ENCODE results near the gene RAB8B. TPM values are rescaled to one million over a fixed set of nuclear protein-coding genes. Genes with fewer than 3 reads are reported as not detected.

The RAB8B gene
- total RNA-seq, 1 experiment from 2014 or later = 17.6 TPM

DNA sequence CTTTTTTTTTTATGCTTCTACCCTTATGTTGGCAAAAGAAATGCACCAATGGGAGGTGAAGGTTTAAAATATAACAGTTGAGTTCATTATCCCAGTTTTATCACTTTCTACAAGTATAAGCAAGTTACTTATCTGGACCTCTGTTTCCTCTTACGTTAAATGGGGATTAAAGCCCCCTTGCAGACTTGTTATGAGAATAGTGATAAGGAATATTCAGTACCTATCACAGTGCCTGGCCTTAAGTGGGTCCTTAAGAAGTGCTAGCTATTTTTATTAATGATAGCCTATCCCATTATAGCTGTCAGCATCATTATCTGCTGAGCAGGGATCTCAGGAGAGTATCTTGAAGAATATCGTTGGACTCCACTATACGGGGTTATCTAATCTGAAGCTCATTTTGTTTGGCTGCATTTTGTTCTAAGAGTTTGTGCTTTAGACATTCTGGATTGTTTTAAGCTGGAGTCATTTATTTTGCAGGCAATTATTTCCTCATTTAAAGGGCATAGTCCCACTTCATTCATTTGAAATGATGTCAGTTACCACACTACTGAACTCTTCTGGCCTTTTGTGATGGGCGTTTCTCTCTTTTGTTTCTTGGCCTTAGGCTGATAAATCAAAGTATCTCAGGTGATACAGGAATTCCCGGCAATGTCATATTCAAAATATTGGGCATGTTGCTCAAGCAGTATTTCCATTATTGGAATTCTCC, 28.8 kb downstream of the RAB8B start:
- no peaks in the 10 kb centered on the region for H3K4me1 ChIP-seq (ENCODE audit: control insufficient read depth, insufficient read depth, low read length)
- in situ Hi-C loops (cut with HindIII; ENCODE audit: low pct_unique_long_range_greater_than_20kb, low sequenced_read_pairs) (no loop called here), intact Hi-C loops (cut with micrococcal nuclease; ENCODE audit: unreplicated experiment) (no loop called here)
- TF ChIP-seq POLR2AphosphoS5 (IDR thresholded peaks at IDR 0.05; ENCODE audit: low read depth, low read length) (no peak), TCF7L2 (IDR thresholded peaks at IDR 0.05; ENCODE audit: low read depth, low read length) (no peak), SIN3A (IDR thresholded peaks at IDR 0.05; ENCODE audit: borderline replicate concordance, insufficient read depth, low read depth, low read length) (no peak)
- TF ChIP-seq, protein P1, sequence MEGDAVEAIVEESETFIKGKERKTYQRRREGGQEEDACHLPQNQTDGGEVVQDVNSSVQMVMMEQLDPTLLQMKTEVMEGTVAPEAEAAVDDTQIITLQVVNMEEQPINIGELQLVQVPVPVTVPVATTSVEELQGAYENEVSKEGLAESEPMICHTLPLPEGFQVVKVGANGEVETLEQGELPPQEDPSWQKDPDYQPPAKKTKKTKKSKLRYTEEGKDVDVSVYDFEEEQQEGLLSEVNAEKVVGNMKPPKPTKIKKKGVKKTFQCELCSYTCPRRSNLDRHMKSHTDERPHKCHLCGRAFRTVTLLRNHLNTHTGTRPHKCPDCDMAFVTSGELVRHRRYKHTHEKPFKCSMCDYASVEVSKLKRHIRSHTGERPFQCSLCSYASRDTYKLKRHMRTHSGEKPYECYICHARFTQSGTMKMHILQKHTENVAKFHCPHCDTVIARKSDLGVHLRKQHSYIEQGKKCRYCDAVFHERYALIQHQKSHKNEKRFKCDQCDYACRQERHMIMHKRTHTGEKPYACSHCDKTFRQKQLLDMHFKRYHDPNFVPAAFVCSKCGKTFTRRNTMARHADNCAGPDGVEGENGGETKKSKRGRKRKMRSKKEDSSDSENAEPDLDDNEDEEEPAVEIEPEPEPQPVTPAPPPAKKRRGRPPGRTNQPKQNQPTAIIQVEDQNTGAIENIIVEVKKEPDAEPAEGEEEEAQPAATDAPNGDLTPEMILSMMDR (IDR thresholded peaks at IDR 0.05) = no peak
- TF ChIP-seq, protein P2, sequence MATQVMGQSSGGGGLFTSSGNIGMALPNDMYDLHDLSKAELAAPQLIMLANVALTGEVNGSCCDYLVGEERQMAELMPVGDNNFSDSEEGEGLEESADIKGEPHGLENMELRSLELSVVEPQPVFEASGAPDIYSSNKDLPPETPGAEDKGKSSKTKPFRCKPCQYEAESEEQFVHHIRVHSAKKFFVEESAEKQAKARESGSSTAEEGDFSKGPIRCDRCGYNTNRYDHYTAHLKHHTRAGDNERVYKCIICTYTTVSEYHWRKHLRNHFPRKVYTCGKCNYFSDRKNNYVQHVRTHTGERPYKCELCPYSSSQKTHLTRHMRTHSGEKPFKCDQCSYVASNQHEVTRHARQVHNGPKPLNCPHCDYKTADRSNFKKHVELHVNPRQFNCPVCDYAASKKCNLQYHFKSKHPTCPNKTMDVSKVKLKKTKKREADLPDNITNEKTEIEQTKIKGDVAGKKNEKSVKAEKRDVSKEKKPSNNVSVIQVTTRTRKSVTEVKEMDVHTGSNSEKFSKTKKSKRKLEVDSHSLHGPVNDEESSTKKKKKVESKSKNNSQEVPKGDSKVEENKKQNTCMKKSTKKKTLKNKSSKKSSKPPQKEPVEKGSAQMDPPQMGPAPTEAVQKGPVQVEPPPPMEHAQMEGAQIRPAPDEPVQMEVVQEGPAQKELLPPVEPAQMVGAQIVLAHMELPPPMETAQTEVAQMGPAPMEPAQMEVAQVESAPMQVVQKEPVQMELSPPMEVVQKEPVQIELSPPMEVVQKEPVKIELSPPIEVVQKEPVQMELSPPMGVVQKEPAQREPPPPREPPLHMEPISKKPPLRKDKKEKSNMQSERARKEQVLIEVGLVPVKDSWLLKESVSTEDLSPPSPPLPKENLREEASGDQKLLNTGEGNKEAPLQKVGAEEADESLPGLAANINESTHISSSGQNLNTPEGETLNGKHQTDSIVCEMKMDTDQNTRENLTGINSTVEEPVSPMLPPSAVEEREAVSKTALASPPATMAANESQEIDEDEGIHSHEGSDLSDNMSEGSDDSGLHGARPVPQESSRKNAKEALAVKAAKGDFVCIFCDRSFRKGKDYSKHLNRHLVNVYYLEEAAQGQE (IDR thresholded peaks at IDR 0.05; ENCODE audit: insufficient read depth in 1 of 2, low read depth in 2 of 2, low read length in 1 of 2) = no peak
- ATAC-seq (no peak), DNase-seq (ENCODE audit: low read depth, low spot score) (no peak)
- no peaks in the 10 kb centered on the region for H3K36me3 ChIP-seq (ENCODE audit: control insufficient read depth, insufficient read depth, low read length)
- H3K27ac ChIP-seq (ENCODE audit: low read length) = no peak overlapping the region
- CTCF ChIA-PET = interaction anchor here (0.6 kb wide), 1 partner anchor 56 kb away, joined by 3 read pairs; no protein-coding TSS in a partner anchor
- BruUV-seq (replicated peaks) = no TSS peak
- no peaks in the 10 kb centered on the region for H3K27me3 ChIP-seq (ENCODE audit: control insufficient read depth, insufficient read depth, low read length)
- no peaks in the 10 kb centered on the region for H3K9me3 ChIP-seq (ENCODE audit: control insufficient read depth, insufficient read depth, low read depth, low read length)
- POLR2A ChIA-PET = interaction anchor here (0.7 kb wide), 1 partner anchor 84 kb away, joined by 9 read pairs; no protein-coding TSS in a partner anchor
- no peak overlapping the region for H3K4me3 ChIP-seq (ENCODE audit: low read depth in 2 of 2, low read length in 2 of 2)

DNA sequence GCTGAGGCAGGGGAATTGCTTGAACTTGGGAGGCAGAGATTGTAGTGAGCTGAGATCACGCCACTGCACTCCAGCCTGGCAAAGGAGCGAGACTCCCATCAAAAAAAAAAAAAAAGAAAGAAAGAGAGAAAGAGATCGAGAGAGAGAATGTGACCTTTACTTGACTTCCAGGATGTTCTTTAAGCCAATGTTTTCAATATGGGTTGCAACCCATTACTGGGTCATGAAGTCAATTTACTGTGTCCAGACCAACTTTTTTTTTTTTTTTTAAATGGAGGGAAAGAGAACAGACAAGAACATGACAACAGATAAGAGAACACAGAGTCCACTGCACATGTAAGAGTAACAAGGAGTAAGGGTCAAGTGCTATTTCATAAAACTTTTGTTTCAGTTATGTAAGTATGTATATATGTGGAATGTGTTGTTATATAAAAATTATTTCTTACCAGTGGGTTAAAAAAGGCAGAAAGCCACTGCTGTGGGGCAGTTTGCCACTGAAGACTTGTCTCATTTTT, 29.8 kb downstream of the RAB8B start:
- intact Hi-C loops (cut with micrococcal nuclease; ENCODE audit: unreplicated experiment) (no loop called here), in situ Hi-C loops (cut with HindIII; ENCODE audit: low pct_unique_long_range_greater_than_20kb, low sequenced_read_pairs) (no loop called here)
- no TSS peak for BruUV-seq (replicated peaks)
- H3K36me3 ChIP-seq (ENCODE audit: control insufficient read depth, insufficient read depth, low read length) = no peaks in the 10 kb centered on the region
- H3K9me3 ChIP-seq (ENCODE audit: control insufficient read depth, insufficient read depth, low read depth, low read length) = no peaks in the 10 kb centered on the region
- ChIA-PET POLR2A (interaction anchor here (0.6 kb wide), 1 partner anchor 17 kb away, joined by 4 read pairs; no protein-coding TSS in a partner anchor), CTCF (no interaction called here)
- no peak overlapping the region for H3K4me3 ChIP-seq (ENCODE audit: low read depth in 2 of 2, low read length in 2 of 2)
- no peak overlapping the region for H3K27ac ChIP-seq (ENCODE audit: low read length)
- DNase-seq (ENCODE audit: low read depth, low spot score) (no peak), ATAC-seq (no peak)
- TF ChIP-seq TCF7L2 (IDR thresholded peaks at IDR 0.05; ENCODE audit: low read depth, low read length) (no peak), POLR2AphosphoS5 (IDR thresholded peaks at IDR 0.05; ENCODE audit: low read depth, low read length) (no peak), SIN3A (IDR thresholded peaks at IDR 0.05; ENCODE audit: borderline replicate concordance, insufficient read depth, low read depth, low read length) (no peak)
- TF ChIP-seq, protein P1 (IDR thresholded peaks at IDR 0.05) = no peak
- TF ChIP-seq, protein P2 (IDR thresholded peaks at IDR 0.05; ENCODE audit: insufficient read depth in 1 of 2, low read depth in 2 of 2, low read length in 1 of 2) = no peak
- H3K4me1 ChIP-seq (ENCODE audit: control insufficient read depth, insufficient read depth, low read length) = no peaks in the 10 kb centered on the region
- H3K27me3 ChIP-seq (ENCODE audit: control insufficient read depth, insufficient read depth, low read length) = no peaks in the 10 kb centered on the region
